SU-DHL-6 (cell line): ENCODE data around the gene CCDC183.
"Not testable (repeated sequence)": the region's sequence is repeated elsewhere in the genome, so short reads cannot be mapped to it uniquely, and the experiment has no call there.

Experiments
- H2AFZ ChIP-seq: fragments of 200-600 bp; sonication (generic); 2 replicates; pipeline ENCODE4 v1.6.1; 2014; ENCODE audit warnings: low read depth, mild to moderate bottlenecking, moderate library complexity, mixed read lengths, antibody characterized with exemption, low read length; ENCODE audit not compliant: severe bottlenecking
- H3F3A ChIP-seq: fragments of 200-600 bp; shearing (Covaris generic); 2 replicates; pipeline ENCODE4 v1.6.0; 2016; ENCODE audit warnings: antibody characterized with exemption, mild to moderate bottlenecking; ENCODE audit not compliant: insufficient read depth
- H3K27ac ChIP-seq: fragments of 200-600 bp; sonication (generic); 2 replicates; pipeline ENCODE4 v1.5.1; 2016; ENCODE audit warnings: low read depth, mild to moderate bottlenecking, low read length, moderate library complexity, mixed read lengths
- H3K27me3 ChIP-seq: fragments of 200-600 bp; sonication (generic), shearing (Covaris generic); 2 replicates; pipeline ENCODE4 v1.6.0; 2014; ENCODE audit warnings: mild to moderate bottlenecking, low read length
- H3K36me3 ChIP-seq: fragments of 200-600 bp; sonication (generic); 2 replicates; pipeline ENCODE4 v1.6.1; 2014; ENCODE audit warnings: mild to moderate bottlenecking, low read length, mixed read lengths
- H3K4me2 ChIP-seq: fragments of 300-600, 200-600 bp; shearing (Covaris generic), sonication (generic); 2 replicates; pipeline ENCODE4 v1.6.0; 2014; ENCODE audit warnings: low read length, low read depth, mild to moderate bottlenecking; ENCODE audit not compliant: poor library complexity, severe bottlenecking
- H3K4me3 ChIP-seq: fragments of 200-600 bp; sonication (generic); 2 replicates; pipeline ENCODE4 v1.5.1; 2014; ENCODE audit warnings: antibody characterized with exemption, low read length, mild to moderate bottlenecking, mixed read lengths; ENCODE audit not compliant: insufficient read depth, poor library complexity, severe bottlenecking
- H3K79me2 ChIP-seq: fragments of 200-600 bp; sonication (generic); 2 replicates; pipeline ENCODE4 v1.6.1; 2014; ENCODE audit warnings: mild to moderate bottlenecking, low read length, moderate library complexity; ENCODE audit not compliant: insufficient read depth
- H3K9ac ChIP-seq: fragments of 200-600 bp; sonication (generic); 2 replicates; pipeline ENCODE4 v1.7.0; 2014; ENCODE audit warnings: mild to moderate bottlenecking, low read length
- H3K9me2 ChIP-seq: fragments of 200-600 bp; sonication (generic); replicated peaks from 2 replicates; pipeline ENCODE4 v1.6.1; 2014; ENCODE audit warnings: low read length; ENCODE audit not compliant: insufficient read depth
- H3K9me3 ChIP-seq: fragments of 200-600 bp; sonication (generic); 2 replicates; pipeline ENCODE4 v1.6.1; 2014; ENCODE audit warnings: low read length, mixed read lengths; ENCODE audit not compliant: insufficient read depth
- H4K20me1 ChIP-seq: fragments of 200-600 bp; sonication (generic); 2 replicates; pipeline ENCODE4 v1.6.1; 2014; ENCODE audit warnings: low read depth, mild to moderate bottlenecking, antibody characterized with exemption, low read length, moderate library complexity, mixed read lengths
- CTCF ChIP-seq: fragments of 200-600 bp; sonication (generic); IDR thresholded peaks from one replicate; pipeline ENCODE4 v1.5.1; 2017; ENCODE audit warnings: antibody characterized with exemption, mild to moderate bottlenecking, low read length, moderate library complexity; ENCODE audit not compliant: insufficient read depth, poor library complexity, severe bottlenecking
- EZH2phosphoT487 ChIP-seq: fragments of 200-600 bp; sonication (generic), shearing (Covaris generic); conservative IDR thresholded peaks from 2 replicates; pipeline ENCODE4 v1.6.1; 2018; ENCODE audit warnings: mild to moderate bottlenecking, antibody characterized with exemption, low read length, moderate library complexity, mixed read lengths

CCDC183 gene

GRCh38 chr9:136765041-136765440 lies 31.1 kb upstream of the CCDC183 start:
- Histone ChIP-seq H3K9me3 (no peaks in the 10 kb centered on the region), H4K20me1 (no peaks in the 10 kb centered on the region), H3K9me2 (no peaks in the 10 kb centered on the region), H3F3A (peaks cover 6% of the 10 kb centered on the region), H3K4me3 (no peak overlapping the region), H3K36me3 (no peaks in the 10 kb centered on the region), H2AFZ (no peak overlapping the region), H3K79me2 (no peaks in the 10 kb centered on the region), H3K27ac (no peak overlapping the region), H3K9ac (no peak overlapping the region), H3K4me2 (no peak overlapping the region), H3K27me3 (no peaks in the 10 kb centered on the region)
- no peak for TF ChIP-seq CTCF
- no peak for TF ChIP-seq EZH2phosphoT487

DNA sequence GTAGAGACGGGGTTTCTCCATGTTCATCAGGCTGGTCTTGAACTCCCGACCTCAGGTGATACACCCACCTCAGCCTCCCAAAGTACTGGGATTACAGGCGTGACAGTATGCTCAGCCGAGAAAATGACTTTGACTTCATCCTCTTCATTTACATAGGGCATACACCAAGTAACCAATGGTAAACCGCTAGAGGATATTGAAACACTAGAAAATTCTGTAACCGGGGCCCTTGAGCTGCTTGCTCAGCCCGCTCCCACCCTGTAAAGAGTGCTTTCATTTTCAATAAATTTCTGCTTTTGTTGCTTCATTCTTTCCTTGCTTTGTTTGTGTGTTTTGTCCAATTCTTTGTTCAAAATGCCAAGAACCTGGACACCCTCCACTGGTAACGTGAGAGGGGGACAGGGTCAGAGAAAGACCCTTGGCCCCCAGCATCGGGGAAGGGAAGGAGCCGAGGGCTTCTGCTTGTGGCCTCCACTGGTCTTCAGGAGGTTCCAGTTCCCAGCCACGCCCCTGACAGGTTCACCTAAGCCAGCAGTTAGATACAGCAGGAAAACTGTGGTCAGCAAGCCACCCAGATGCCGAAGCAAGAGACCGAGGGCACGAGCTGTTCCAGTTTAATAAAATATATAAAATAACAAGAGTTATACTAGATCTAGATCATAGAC lies 30.3 kb upstream of the CCDC183 start:
- H3K36me3 ChIP-seq, H3K9me3 ChIP-seq, H3K9ac ChIP-seq, H2AFZ ChIP-seq, H3K27me3 ChIP-seq, H3F3A ChIP-seq, H3K4me2 ChIP-seq, H3K79me2 ChIP-seq, H3K27ac ChIP-seq, H3K9me2 ChIP-seq, H4K20me1 ChIP-seq, H3K4me3 ChIP-seq: not testable (repeated sequence)

DNA sequence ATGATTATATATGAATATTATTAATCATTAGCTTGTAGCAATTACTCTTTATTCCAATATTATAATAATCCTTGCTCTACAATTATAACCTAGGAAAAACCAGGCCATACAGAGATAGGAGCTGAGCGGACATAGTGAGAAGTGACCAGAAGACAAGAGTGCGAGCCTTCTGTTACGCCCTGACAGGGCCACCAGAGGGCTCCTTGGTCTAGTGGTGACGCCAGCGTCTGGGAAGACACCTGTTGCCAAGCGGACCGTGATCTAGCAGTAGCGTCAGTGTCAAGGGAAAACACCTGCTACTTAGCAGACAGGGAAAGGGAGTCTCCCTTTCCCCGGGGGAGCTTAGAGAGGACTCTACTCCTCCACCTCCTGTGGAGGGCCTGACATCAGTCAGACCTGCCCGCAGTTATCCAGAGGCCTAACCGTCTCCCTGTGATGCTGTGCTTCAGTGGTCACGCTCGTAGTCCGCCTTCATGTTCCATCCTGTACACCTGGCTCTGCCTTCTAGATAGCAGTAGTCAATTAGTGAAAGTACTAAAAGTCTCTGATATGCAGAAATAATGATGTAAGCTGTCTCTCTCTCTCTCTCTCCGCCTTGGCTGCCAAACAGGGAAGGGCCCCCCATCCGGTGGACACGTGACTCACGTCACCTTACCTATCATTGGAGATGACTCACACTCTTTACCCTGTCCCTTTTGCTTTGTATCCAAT lies 29.6 kb upstream of the CCDC183 start:
- H3K36me3 ChIP-seq, H2AFZ ChIP-seq, H3K27me3 ChIP-seq, H3K9me2 ChIP-seq, H3K27ac ChIP-seq, H4K20me1 ChIP-seq, H3K9ac ChIP-seq, H3F3A ChIP-seq, H3K4me2 ChIP-seq, H3K79me2 ChIP-seq, H3K9me3 ChIP-seq, H3K4me3 ChIP-seq: not testable (repeated sequence)

DNA sequence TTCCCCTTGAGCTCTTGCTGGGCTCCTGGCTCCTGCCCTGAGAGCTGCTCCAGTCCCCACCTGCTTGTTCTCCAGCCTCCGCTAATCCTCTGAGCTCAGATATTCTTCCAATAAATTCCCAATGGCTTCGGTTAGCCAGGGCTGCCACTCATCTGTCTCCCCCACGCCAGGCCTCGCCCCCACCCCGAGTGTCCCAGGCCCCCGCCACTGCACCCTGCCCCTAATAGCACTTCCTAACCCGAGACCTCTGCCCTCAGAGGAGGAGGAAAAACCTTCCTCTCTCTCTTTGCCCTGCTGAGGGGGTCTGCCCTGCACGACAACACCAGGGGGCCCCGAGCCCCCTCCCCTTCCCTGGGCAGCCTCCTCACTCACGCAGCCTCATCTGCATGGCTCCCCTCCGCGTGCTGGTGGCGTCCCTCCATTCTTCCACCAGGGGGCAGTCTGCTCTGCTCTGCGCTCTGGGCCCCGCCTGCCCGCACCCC lies 26.4 kb upstream of the CCDC183 start:
- Histone ChIP-seq H3K27me3 (no peaks in the 10 kb centered on the region), H3K36me3 (no peaks in the 10 kb centered on the region), H3K9me2 (no peaks in the 10 kb centered on the region), H3K27ac (no peak overlapping the region), H3K4me3 (no peak overlapping the region), H3K79me2 (no peaks in the 10 kb centered on the region), H3K4me2 (no peak overlapping the region), H4K20me1 (no peaks in the 10 kb centered on the region), H3K9ac (no peak overlapping the region), H3F3A (peaks cover 6% of the 10 kb centered on the region), H2AFZ (no peak overlapping the region), H3K9me3 (peaks cover 5% of the 10 kb centered on the region; the same call in 1 of the 2 replicates)
- no peak for TF ChIP-seq CTCF
- no peak for TF ChIP-seq EZH2phosphoT487
